RWPE2 (cell line): ENCODE measurements around the gene F3.

Source experiments
- ATAC-seq: fragments of 200-7000 bp; cut with Tn5 transposase; 3 replicates; pipeline ENCODE4 v1.9.1; 2021; ENCODE audit warnings: low read depth
- DNase-seq: peaks from one replicate; pipeline ENCODE4 v3.0.0-alpha.2; 2020; ENCODE audit warnings: low spot score
- H3K27ac ChIP-seq: fragments of 450-650 bp; 2 replicates; pipeline ENCODE4 v1.5.1; 2017; ENCODE audit warnings: mild to moderate bottlenecking; ENCODE audit not compliant: poor library complexity, severe bottlenecking
- H3K27me3 ChIP-seq: fragments of 250-450 bp; sonication (Bioruptor Pico); 2 replicates; pipeline ENCODE4 v1.5.1; 2021; ENCODE audit warnings: mild to moderate bottlenecking, moderate library complexity; ENCODE audit not compliant: insufficient read depth, poor library complexity, severe bottlenecking
- H3K36me3 ChIP-seq: fragments of 250-450 bp; sonication (Bioruptor Pico); 2 replicates; pipeline ENCODE4 v1.5.1; 2020; ENCODE audit warnings: low read depth, mild to moderate bottlenecking, moderate library complexity
- H3K4me1 ChIP-seq: fragments of 250-450 bp; sonication (Bioruptor Pico); 2 replicates; pipeline ENCODE4 v1.5.1; 2021; ENCODE audit warnings: mild to moderate bottlenecking, moderate library complexity; ENCODE audit not compliant: insufficient read depth, poor library complexity, severe bottlenecking
- H3K4me3 ChIP-seq: fragments of 250-450 bp; sonication (Bioruptor Pico); 2 replicates; pipeline ENCODE4 v1.5.1; 2021; ENCODE audit warnings: mild to moderate bottlenecking, moderate library complexity; ENCODE audit not compliant: severe bottlenecking
- H3K9me3 ChIP-seq: fragments of 250-450 bp; sonication (Bioruptor Pico); 2 replicates; pipeline ENCODE4 v1.5.1; 2021; ENCODE audit warnings: mild to moderate bottlenecking, moderate library complexity; ENCODE audit not compliant: severe bottlenecking
- CTCF ChIP-seq: fragments of 450-650 bp; IDR thresholded peaks from one replicate; pipeline ENCODE4 v1.5.1; 2017; ENCODE audit warnings: mild to moderate bottlenecking, moderate library complexity; ENCODE audit not compliant: poor library complexity, severe bottlenecking

F3 gene

DNA sequence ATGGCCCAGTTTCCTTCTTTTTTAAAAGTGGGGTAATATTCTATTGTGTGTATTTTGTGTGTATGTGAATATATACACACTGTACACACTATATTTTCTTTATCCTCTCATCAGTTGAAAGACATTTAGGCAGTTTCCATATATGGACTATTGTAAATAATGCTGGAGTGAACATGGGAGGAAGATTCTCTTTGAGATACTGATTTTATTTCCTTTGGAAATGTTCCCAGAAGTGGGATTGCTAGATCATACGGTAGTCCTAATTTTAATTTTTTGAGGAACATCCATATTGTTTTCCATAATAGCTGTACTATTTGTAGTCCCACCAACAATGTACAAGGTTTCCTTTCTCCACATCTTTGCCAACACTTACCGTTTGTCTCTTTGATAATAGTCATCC is 51.0 kb downstream of the F3 start:
- no peak overlapping the region for H3K4me3 ChIP-seq
- TF ChIP-seq CTCF, result no peak
- DNase-seq (no peak), ATAC-seq (no peak)
- H3K9me3 ChIP-seq, result no peaks in the 10 kb centered on the region
- peaks cover 40% of the 10 kb centered on the region for H3K36me3 ChIP-seq
- no peaks in the 10 kb centered on the region for H3K4me1 ChIP-seq
- no peak overlapping the region for H3K27ac ChIP-seq
- no peaks in the 10 kb centered on the region for H3K27me3 ChIP-seq

DNA sequence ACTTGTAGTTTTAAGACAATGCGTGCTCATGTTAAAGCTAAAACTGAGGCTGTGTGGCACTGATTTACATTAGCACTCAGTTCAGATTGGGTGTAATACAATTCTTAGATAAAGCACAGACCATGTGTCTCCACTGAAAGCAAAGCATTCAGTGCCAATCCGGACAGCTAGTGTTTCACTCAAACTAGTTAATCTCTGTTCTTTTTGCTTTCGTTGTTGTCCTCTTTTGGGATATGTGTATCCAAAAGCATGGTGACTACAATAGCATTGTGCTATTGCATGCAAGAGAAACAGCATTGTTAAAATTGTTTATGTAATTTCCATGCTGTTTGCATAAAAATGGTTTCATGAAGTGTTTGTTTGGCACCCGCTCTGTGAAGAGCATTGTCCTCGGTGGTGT is 54.6 kb downstream of the F3 start:
- H3K9me3 ChIP-seq, result no peaks in the 10 kb centered on the region
- ATAC-seq, result no peak
- H3K4me3 ChIP-seq, result no peak overlapping the region
- no peaks in the 10 kb centered on the region for H3K4me1 ChIP-seq
- peaks cover 52% of the 10 kb centered on the region for H3K36me3 ChIP-seq
- H3K27ac ChIP-seq, result no peak overlapping the region
- no peak for TF ChIP-seq CTCF
- no peaks in the 10 kb centered on the region for H3K27me3 ChIP-seq
- no peak for DNase-seq

DNA sequence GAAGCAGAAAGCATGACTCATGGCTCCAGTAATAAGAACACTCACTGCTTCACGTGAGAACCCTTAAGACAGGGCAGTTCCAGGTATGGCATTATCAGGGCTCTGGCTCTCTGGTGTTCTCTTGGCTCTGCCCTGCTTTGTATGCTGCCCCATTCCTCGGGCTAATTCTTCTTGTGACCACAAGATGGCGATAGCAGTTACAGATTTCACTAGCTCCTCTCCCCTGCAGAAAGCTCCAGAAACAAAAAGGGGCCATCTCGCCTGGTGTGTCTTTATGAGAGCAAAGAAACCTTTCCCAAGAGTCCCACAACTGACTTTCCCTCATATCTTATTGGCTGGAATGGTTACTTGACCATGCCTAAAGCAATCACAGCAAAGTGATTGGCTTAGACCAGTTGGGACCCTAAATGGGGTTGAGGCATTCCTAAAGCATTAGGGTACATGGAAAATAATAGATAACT is 60.1 kb downstream of the F3 start:
- H3K4me3 ChIP-seq, result no peak overlapping the region
- DNase-seq (no peak), ATAC-seq (peak; percentile 98)
- no peaks in the 10 kb centered on the region for H3K9me3 ChIP-seq
- H3K27me3 ChIP-seq, result no peaks in the 10 kb centered on the region
- peak; percentile 88 for TF ChIP-seq CTCF
- H3K36me3 ChIP-seq, result peaks cover 33% of the 10 kb centered on the region
- no peaks in the 10 kb centered on the region for H3K4me1 ChIP-seq
- no peak overlapping the region for H3K27ac ChIP-seq

GRCh38 chr1:94479682-94480081 is 61.9 kb downstream of the F3 start:
- H3K36me3 ChIP-seq, result peaks cover 36% of the 10 kb centered on the region
- ATAC-seq, result no peak
- H3K27ac ChIP-seq, result no peak overlapping the region
- no peaks in the 10 kb centered on the region for H3K27me3 ChIP-seq
- no peaks in the 10 kb centered on the region for H3K9me3 ChIP-seq
- no peaks in the 10 kb centered on the region for H3K4me1 ChIP-seq
- no peak for DNase-seq
- no peak overlapping the region for H3K4me3 ChIP-seq
- TF ChIP-seq CTCF, result no peak
